ENCODE results near the gene RPS19BP1. TPM values are rescaled to one million over a fixed set of nuclear protein-coding genes. Genes with fewer than 3 reads are reported as not detected.
A peak's percentile ranks its signal among the peaks of the same experiment; 100 is the strongest.

The RPS19BP1 gene
- total and polyA plus RNA-seq, 2 donors (not counting 1 experiment from before 2014, with no cell fraction given), result 60.3 to 74.8 TPM

DNA sequence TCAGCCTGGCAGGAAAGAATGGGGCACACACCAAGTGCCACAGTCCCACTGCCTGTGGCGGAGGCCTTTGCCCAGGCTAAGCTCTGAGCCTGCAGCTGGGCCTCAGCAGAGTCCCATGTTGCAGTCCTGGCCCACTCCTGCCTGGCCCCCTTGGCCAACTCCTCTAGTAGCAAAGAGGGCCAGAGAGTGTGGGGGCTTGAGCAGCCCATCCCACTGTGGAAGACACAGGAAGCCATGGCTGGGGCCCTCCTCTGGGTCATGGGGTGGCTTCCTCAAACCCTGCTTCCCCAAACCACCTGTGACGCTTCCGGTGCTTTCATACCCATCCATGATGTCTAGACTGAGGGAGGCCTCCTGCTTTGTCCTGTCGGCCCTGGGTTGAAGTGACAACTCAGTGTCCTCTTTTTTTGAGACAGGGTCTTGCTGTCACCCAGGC, 5.8 kb downstream of the RPS19BP1 start:
- Histone ChIP-seq H3K27ac (ENCODE audit: low read length in 2 of 2) (peak overlapping the region; percentile 43 to 85), H4K20me1 (ENCODE audit: control insufficient read depth, insufficient read depth, low read length, poor library complexity, severe bottlenecking) (peaks cover 77% of the 10 kb centered on the region), H3K9me3 (ENCODE audit: control extremely low read depth in 1 of 3, control insufficient read depth in 2 of 3, insufficient read depth in 1 of 3, low read length in 2 of 3) (peaks cover 0 to 7% (median 0%) of the 10 kb centered on the region in 3 donors), H3K9ac (ENCODE audit: low read length) (no peak overlapping the region), H3K4me1 (ENCODE audit: control insufficient read depth in 2 of 2, insufficient read depth in 2 of 2, low read length in 2 of 2) (peaks cover 69 to 90% of the 10 kb centered on the region in 2 donors), H3K79me2 (ENCODE audit: control insufficient read depth, insufficient read depth, low read length) (peaks cover 84% of the 10 kb centered on the region), H3K27me3 (replicated peaks in 1 of 4; ENCODE audit: control extremely low read depth in 1 of 4, control insufficient read depth in 3 of 4, insufficient read depth in 4 of 4, low read length in 3 of 4) (no peaks in the 10 kb centered on the region), H3K36me3 (replicated peaks in 1 of 2; ENCODE audit: control extremely low read depth in 1 of 2, control insufficient read depth in 1 of 2, extremely low read depth in 1 of 2, insufficient read depth in 2 of 2, low read length in 1 of 2) (peaks cover 0 to 68% of the 10 kb centered on the region in 2 experiments), H3K4me2 (replicated peaks; ENCODE audit: low read depth, low read length, poor library complexity, severe bottlenecking) (peak overlapping the region; percentile 45), H3K4me3 (ENCODE audit: control extremely low read depth in 1 of 5, extremely low read depth in 1 of 5, insufficient read depth in 1 of 5, low read depth in 2 of 5, low read length in 4 of 5) (no peak overlapping the region), H2AFZ (ENCODE audit: insufficient read depth, low read depth, low read length, poor library complexity, severe bottlenecking) (no peak overlapping the region)
- intact Hi-C loops (cut with micrococcal nuclease), result loop anchor here (10.0 kb wide), 1 partner anchor 652 kb away; the partner anchor contains the start of gene CBX6
- Mint-ChIP-seq H3K27me3 (no peaks in the 10 kb centered on the region), H3K27ac (peak overlapping the region; percentile 93), H3K4me3 (peak overlapping the region; percentile 50), H3K9me3 (ENCODE audit: insufficient read depth) (no peaks in the 10 kb centered on the region), H3K4me1 (peaks cover 87% of the 10 kb centered on the region)
- DNase-seq (peak; percentile 63), ATAC-seq (ENCODE audit: low read depth) (peak; percentile 14)
- POLR2A ChIA-PET, result interaction anchor here (0.6 to 1.3 kb wide), 2 partner anchors 89 to 517 kb away, joined by 4 to 5 read pairs; no protein-coding TSS in a partner anchor
- TF ChIP-seq, protein P1, sequence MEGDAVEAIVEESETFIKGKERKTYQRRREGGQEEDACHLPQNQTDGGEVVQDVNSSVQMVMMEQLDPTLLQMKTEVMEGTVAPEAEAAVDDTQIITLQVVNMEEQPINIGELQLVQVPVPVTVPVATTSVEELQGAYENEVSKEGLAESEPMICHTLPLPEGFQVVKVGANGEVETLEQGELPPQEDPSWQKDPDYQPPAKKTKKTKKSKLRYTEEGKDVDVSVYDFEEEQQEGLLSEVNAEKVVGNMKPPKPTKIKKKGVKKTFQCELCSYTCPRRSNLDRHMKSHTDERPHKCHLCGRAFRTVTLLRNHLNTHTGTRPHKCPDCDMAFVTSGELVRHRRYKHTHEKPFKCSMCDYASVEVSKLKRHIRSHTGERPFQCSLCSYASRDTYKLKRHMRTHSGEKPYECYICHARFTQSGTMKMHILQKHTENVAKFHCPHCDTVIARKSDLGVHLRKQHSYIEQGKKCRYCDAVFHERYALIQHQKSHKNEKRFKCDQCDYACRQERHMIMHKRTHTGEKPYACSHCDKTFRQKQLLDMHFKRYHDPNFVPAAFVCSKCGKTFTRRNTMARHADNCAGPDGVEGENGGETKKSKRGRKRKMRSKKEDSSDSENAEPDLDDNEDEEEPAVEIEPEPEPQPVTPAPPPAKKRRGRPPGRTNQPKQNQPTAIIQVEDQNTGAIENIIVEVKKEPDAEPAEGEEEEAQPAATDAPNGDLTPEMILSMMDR (IDR thresholded peaks at IDR 0.05), result no peak
- no peak for TF ChIP-seq EZH2 (IDR thresholded peaks at IDR 0.05; ENCODE audit: borderline replicate concordance, insufficient read depth, low read depth, low read length, poor library complexity, severe bottlenecking)
- CTCF ChIA-PET, result interaction anchor here (0.7 to 13.4 kb wide), 10 partner anchors 10 to 510 kb away, joined by 3 to 328 read pairs (median 4); partner anchors contain the start of genes MIEF1 and RPL3
- WGBS (ENCODE audit: insufficient coverage), result 27% methylated on average over 4 of the region's 4 CpGs

DNA sequence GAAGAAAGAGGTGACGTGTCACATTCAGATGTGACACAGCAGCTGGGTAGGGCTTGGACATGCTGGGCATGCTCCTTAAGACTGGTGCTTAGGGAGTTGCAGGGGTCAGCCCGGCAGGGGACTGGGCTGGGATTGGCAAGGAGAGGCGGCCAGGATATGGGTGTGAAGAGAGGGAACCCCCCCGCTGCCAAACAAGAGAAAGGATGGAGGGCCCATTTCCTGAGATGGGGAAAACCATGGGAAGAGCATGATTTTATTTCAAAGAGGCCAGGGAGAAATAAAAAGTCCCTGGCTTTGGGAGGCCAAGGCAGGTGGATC, 6.9 kb downstream of the RPS19BP1 start:
- H3K9ac ChIP-seq (ENCODE audit: low read length), result no peak overlapping the region
- no peak overlapping the region for H2AFZ ChIP-seq (ENCODE audit: insufficient read depth, low read depth, low read length, poor library complexity, severe bottlenecking)
- H3K4me1 Mint-ChIP-seq, result peaks cover 84% of the 10 kb centered on the region
- no peaks in the 10 kb centered on the region for H3K9me3 Mint-ChIP-seq (ENCODE audit: insufficient read depth)
- CTCF ChIA-PET, result interaction anchor here (0.8 to 6.9 kb wide), 4 partner anchors 31 to 182 kb away, joined by 3 to 166 read pairs (median 5); partner anchors contain the start of gene TAB1
- H3K27ac Mint-ChIP-seq, result peak overlapping the region; percentile 86
- peaks cover 84% of the 10 kb centered on the region for H3K79me2 ChIP-seq (ENCODE audit: control insufficient read depth, insufficient read depth, low read length)
- peak overlapping the region; percentile 56 for H3K4me3 Mint-ChIP-seq
- H3K27ac ChIP-seq (ENCODE audit: low read length in 2 of 2), result peak overlapping the region in 1 of 2 donors; percentile 85
- H3K4me3 ChIP-seq (ENCODE audit: control extremely low read depth in 1 of 5, extremely low read depth in 1 of 5, insufficient read depth in 1 of 5, low read depth in 2 of 5, low read length in 4 of 5), result no peak overlapping the region
- intact Hi-C loops (cut with micrococcal nuclease), result loop anchor here (10.0 kb wide), 1 partner anchor 651 kb away; the partner anchor contains the start of gene CBX6
- no peak for ATAC-seq (ENCODE audit: low read depth)
- H3K4me2 ChIP-seq (replicated peaks; ENCODE audit: low read depth, low read length, poor library complexity, severe bottlenecking), result no peak overlapping the region
- H4K20me1 ChIP-seq (ENCODE audit: control insufficient read depth, insufficient read depth, low read length, poor library complexity, severe bottlenecking), result peaks cover 82% of the 10 kb centered on the region
- DNase-seq, result no peak
- peaks cover 0 to 67% of the 10 kb centered on the region in 2 experiments for H3K36me3 ChIP-seq (replicated peaks in 1 of 2; ENCODE audit: control extremely low read depth in 1 of 2, control insufficient read depth in 1 of 2, extremely low read depth in 1 of 2, insufficient read depth in 2 of 2, low read length in 1 of 2)
- peaks cover 0 to 7% (median 0%) of the 10 kb centered on the region in 3 donors for H3K9me3 ChIP-seq (ENCODE audit: control extremely low read depth in 1 of 3, control insufficient read depth in 2 of 3, insufficient read depth in 1 of 3, low read length in 2 of 3)
- peaks cover 64 to 87% of the 10 kb centered on the region in 2 donors for H3K4me1 ChIP-seq (ENCODE audit: control insufficient read depth in 2 of 2, insufficient read depth in 2 of 2, low read length in 2 of 2)
- TF ChIP-seq, protein P1 (IDR thresholded peaks at IDR 0.05), result no peak
- TF ChIP-seq EZH2 (IDR thresholded peaks at IDR 0.05; ENCODE audit: borderline replicate concordance, insufficient read depth, low read depth, low read length, poor library complexity, severe bottlenecking), result no peak
- 96% methylated on average over 4 of the region's 4 CpGs for WGBS (ENCODE audit: insufficient coverage)
- no peaks in the 10 kb centered on the region for H3K27me3 ChIP-seq (replicated peaks in 1 of 4; ENCODE audit: control extremely low read depth in 1 of 4, control insufficient read depth in 3 of 4, insufficient read depth in 4 of 4, low read length in 3 of 4)
- POLR2A ChIA-PET, result no interaction called here
- no peaks in the 10 kb centered on the region for H3K27me3 Mint-ChIP-seq

Measured in B cell (primary cell).